ENCODE measurements around the gene FRS2.
A peak's percentile ranks its signal among the peaks of the same experiment; 100 is the strongest.
"Not testable (repeated sequence)": the region's sequence is repeated elsewhere in the genome, so short reads cannot be mapped to it uniquely, and the experiment has no call there.

Gene FRS2, protein sequence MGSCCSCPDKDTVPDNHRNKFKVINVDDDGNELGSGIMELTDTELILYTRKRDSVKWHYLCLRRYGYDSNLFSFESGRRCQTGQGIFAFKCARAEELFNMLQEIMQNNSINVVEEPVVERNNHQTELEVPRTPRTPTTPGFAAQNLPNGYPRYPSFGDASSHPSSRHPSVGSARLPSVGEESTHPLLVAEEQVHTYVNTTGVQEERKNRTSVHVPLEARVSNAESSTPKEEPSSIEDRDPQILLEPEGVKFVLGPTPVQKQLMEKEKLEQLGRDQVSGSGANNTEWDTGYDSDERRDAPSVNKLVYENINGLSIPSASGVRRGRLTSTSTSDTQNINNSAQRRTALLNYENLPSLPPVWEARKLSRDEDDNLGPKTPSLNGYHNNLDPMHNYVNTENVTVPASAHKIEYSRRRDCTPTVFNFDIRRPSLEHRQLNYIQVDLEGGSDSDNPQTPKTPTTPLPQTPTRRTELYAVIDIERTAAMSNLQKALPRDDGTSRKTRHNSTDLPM
- long read RNA-seq, donor 1, partial matches to known transcripts: 0 of 1 reads
- long read RNA-seq, donor 1, other reads (novel, unspliced or antisense): 0 of 1 reads
- long read RNA-seq, donor 2, partial matches to known transcripts: 6 of 7 reads
- long read RNA-seq, donor 2, other reads (novel, unspliced or antisense): 0 of 7 reads
- long read RNA-seq, donor 3, partial matches to known transcripts: 0 of 3 reads
- long read RNA-seq, donor 3, other reads (novel, unspliced or antisense): 0 of 3 reads
- long read RNA-seq, donor 4, partial matches to known transcripts: 5 of 7 reads
- long read RNA-seq, donor 4, other reads (novel, unspliced or antisense): 0 of 7 reads
- long read RNA-seq, donor 5, partial matches to known transcripts: 9 of 10 reads
- long read RNA-seq, donor 5, other reads (novel, unspliced or antisense): 0 of 10 reads
- long read RNA-seq, donor 6, partial matches to known transcripts: 0 of 2 reads
- long read RNA-seq, donor 6, other reads (novel, unspliced or antisense): 0 of 2 reads
- long read RNA-seq, donor 7, transcript FRS2-206 (9 exons, 1,952 nt): major isoform, 5 of 5 reads
- long read RNA-seq, donor 7, partial matches to known transcripts: 0 of 5 reads
- long read RNA-seq, donor 7, other reads (novel, unspliced or antisense): 0 of 5 reads
- long read RNA-seq, donor 8, partial matches to known transcripts: 0 of 2 reads
- long read RNA-seq, donor 8, other reads (novel, unspliced or antisense): 0 of 2 reads

DNA sequence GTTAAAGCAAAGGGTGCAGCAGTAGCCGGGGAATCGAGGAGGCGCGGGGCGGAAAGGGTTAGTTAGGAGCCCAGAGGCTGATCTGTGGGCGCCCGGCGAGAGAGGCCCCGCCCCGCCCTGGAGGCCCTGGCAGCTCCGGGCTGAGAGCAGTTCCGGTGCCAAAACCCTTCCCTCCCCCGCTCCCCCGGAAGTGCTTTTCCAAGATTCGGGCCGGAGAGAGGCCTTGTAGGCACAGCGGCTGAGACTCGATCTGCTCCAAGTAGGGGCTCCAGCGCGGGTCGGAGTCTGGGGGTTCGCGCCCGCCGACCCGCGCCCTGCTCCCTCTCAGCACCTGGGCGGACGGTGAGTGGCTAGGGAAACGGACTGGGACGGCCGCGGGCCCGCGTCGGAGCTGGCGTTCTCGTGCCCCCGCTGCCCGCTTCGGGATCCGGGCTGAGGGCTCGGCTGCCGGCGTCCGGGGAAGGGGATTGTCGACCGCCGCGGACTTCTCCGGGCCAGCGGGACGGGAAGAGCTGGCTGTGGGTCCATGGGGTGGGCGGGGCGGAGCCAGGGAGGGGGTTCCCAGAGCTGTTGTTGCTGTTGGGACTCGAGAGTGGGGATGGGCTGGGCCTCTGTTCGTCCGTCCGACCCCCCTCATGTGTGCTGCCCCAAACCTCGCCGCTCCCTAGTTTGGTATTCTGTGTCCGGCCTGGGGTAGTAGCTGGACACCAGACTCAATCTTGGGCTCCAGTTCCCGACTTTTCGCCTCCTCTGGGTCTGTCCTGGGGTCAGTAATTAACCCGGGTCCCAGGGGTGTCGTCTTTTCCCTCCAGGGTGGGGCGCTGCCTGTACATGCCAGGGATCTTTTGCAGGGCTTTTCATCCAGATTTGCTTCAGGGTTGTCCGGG is at the start of gene FRS2:
TSS of gene FRS2 (plus strand) at position 200 of the 887 bp plus-strand sequence. CDS start 98,643 bp downstream, outside the sequence.
- DNase-seq: peak; percentile 91

GRCh38 chr12:69421548-69421947 is 48.6 kb upstream of the FRS2 start:
- DNase-seq: no peak

DNA sequence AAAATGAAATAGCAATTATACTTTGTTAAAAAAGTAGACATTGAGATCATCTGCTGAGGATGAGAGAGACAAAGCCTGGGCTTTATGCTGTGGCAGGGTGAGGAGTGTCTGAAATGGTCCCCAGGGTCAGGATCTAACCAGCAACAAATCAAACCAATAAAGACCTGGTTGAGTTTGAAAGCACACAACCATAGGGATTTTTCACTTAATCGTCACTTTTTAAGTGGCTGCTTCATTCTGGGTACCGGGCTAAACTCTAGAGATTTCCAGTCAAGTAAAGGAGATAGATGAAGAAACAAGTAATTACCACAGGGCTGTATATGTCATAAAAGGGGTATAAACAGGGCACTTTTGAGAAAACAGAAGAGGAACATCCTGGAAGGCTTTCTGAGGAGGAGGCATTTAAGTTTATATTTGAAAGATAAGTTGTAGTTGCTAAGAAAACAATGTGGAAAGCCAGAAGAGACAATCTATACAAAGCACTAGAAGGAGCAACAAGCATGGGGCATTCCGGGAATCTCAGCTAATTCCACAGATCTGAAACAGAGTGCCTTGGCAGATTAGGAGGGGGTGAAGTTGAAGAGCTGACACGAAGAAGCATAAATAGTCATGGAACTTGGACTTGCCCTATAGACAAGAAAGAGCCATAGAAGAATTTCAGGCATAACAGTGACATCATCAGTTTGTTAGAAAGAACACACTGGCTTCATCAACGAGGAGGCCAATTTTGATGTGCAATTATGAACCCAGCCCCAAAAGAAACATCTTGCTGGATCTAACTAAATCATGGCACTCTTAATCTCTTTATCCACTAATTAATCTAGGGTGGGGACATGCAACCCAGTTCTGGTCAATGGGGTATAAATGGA is 46.9 kb upstream of the FRS2 start:
- DNase-seq: no peak

- no peak for DNase-seq
Measured at GRCh38 chr12:69425417-69425816, 44.8 kb upstream of the FRS2 start.

GRCh38 chr12:69428351-69429073 is 41.7 kb upstream of the FRS2 start:
- DNase-seq: no peak

- no peak for DNase-seq
Measured at GRCh38 chr12:69430942-69431590, 39.1 kb upstream of the FRS2 start.

DNA sequence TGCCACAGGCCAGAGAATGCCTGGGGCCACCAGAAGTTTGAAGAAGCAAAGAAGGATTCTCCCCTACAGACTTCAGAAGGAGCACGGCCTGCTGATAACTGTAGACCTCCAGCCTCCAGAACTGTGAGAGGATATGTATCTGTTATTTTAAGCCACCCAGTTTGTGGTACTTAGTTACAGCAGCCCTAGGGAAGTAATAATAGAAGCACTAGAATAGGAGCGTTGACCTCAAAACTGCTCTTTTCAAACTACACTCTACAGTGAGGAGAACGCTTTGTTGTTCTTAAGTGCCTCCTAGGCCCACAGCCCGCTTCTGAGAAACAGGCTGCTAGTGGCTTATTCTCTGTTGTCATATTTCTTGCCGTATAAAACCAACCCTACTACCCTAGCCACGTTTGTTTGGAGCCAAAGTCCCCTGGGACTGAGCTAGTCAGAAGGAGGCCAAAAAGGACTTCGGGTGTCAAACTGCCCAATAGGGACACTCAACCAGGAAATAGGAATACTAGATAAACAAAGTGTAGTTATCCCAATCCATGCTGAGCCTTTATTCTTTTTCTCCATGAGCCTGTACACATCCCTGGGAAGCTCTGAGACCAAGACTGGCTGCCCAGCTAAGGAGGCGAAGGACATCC is 38.5 kb upstream of the FRS2 start:
- DNase-seq: no peak

DNA sequence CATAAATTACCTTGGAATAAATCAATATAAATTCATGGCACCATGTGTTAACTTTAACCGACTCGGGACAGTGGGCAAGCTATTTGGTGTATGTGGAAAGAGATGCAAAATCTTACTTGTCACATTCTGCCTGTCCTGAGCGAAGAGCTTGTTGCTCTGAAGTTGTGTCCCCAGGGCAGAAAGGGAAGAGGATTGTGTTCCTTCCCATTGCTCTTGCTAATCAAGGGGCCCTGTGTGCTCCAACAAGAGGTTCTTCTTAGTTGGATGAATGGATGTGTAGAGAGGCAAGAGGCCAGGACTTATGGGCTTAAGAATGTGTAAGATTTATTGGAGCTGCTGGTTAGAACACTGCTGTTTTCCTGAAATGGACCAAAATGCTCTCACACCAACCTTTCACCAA is 36.5 kb upstream of the FRS2 start:
- no peak for DNase-seq

- DNase-seq: no peak
Measured at GRCh38 chr12:69435644-69436043, 34.5 kb upstream of the FRS2 start.

DNA sequence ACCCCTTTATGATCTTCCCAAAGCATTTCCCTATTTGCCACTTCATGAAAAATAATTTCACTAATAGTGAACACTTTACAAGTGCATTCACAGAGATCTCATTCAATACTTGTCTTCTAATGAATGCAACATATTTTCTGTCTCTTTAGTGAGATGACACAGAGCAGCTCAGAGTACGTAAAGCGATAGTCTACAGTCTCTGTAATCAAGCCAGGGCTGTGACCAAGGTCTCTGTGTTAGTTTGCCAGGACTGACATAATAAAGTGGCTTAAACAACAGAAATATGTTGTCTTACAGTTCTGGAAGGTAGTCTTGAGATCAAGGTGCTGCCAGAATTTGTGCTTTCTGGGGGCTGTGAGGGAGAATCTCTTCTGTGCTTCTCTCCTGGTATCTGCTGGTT is 33.1 kb upstream of the FRS2 start:
- no peak for DNase-seq

- DNase-seq: no peak
Measured at GRCh38 chr12:69438539-69438938, 31.6 kb upstream of the FRS2 start.

- DNase-seq: no peak
Measured at GRCh38 chr12:69440016-69440415, 30.2 kb upstream of the FRS2 start.

DNA sequence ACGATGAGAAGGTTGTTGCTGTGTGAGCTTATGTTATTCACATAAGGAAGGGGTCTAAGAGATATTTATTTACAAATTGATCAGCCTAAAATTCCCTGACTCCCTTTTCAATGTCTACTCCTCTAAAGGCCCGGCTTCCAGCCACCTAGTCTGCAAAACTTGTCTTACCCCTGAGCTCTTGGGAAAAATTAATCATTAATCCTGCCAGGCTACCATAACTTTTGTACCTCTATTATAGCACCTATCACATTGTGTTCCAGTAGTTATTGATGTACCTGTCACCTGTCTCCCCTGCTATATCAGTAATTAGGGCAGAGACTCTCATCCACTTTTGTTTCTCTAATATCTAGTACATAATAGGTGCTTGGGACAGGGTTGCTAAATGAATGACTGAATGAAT is 29.3 kb upstream of the FRS2 start:
- DNase-seq: no peak

- no peak for DNase-seq
Measured at GRCh38 chr12:69442894-69443293, 27.3 kb upstream of the FRS2 start.

DNA sequence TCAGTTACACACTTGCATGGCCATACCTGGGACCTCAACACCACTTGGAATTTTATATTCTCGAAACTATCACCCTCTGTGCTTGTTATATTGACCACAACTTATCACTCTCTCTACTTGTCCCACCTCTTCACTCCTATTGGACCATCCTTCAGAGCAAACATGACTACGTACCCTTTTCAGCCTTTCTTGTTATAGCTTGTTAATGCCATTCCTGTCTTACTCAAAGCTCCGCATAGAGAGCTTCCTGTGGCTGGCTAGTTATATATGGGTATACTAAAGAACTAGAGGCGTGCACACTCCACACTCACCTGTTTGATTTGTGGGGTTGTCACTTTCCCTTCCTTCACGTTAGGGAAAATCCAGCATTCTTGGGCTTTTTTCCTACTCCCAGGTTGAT is 26.3 kb upstream of the FRS2 start:
- no peak for DNase-seq

DNA sequence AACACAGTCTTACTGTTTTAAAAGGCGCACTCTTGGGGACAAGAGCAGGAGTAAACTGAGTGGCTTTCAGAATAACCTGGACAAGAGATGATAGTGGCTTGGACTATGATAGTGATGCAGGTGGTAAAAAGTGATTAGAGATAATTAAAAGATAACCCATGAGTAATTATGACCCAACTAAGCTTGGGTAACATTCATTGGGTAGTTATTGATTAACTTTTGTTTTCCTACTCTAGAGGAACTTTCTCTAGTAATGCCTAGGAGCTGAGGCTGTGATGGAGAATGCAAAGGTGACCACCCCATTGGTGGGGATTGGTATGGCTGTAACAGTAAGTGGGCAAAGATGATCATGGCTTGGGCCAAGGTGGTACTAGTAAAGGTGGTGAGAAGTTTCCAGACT is 22.3 kb upstream of the FRS2 start:
- no peak for DNase-seq

DNA sequence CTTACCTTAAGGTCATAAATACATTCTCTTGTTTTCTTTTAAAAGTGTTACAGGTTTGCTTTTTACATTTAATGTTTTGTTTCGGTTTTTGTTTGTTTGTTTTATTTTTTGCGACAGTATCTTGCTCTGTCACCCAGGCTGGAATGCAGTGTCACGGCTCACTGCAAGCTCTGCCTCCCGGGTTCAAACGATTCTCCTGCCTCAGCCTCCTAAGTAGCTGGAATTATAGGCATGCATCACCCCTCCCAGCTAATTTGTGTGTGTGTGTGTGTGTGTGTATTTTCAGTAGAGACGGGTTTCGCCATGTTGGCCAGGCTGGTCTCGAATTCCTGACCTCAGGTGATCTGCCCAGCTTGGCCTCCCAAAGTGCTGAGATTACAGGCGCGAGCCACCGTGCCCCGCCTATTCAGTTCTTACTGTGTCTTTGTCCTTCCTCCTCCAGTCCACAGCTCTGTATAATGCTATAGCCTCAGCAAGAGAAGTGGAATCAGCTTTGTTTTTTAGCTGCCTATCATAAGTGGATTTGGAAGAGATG is 17.5 kb upstream of the FRS2 start:
- DNase-seq: not testable (repeated sequence)

DNA sequence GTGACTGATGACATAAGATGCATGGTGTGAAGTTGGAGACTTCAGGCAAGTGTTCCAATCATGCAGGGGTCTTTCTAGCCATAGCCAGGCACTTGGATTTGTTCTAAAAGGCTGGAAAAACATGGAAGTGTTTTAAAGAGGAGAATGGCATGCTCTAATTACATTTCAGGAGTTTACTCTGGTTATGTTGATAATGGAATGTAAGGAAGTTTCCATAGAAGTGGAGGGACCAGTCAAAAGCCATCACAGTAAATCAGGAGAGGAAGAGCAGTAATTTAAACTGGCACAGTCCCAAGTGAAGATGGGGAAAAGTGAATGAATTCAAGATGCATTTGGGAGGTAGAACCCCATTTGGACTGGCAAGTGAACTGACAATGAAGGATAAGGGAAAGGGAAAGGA is 13.9 kb upstream of the FRS2 start:
- DNase-seq: no peak

- DNase-seq: no peak
Measured at GRCh38 chr12:69457433-69457832, 12.8 kb upstream of the FRS2 start.
